ENCODE results near the gene GOSR1.

GOSR1 gene

DNA sequence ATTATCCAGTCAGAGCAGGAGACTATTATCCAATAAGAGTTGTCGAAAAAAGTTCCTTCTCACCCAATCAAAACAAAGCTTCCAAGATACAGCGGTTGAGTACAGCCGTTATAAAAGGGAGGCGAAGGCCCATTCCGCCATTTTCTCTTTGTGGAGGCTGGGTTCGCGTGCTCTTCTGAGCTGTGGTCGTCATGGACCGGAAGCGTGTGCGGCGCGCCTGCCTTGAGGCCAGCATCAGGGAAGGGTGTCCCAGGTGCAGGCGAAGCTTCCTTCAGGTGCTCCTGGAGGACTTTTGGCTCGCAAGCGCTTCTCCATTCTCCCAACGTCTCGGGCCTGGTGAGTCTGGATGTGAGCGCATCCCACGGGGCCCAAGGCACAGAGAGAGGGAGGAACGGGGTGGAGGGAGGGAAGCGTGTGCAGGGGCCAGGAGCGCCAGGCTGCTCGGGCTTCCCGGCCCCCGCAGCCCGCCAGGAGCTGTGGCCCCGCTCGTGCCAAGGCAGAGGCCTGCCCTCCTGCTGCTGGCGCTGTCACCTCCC is 99.2 kb downstream of the GOSR1 start:
- DNase-seq (ENCODE audit: low read depth), result no peak
